Esophagus squamous epithelium (tissue), 5 donors: Measurements from ENCODE around the gene SMYD3. TPM values are rescaled to one million over a fixed set of nuclear protein-coding genes. Genes with fewer than 3 reads are reported as not detected.

Source experiments
- DNase-seq: peaks from one replicate; lab custom pipeline; 2025; lab: John Stamatoyannopoulos, UW
- H3K27ac ChIP-seq, 4 donors: fragments of 200-600 bp; sonication (generic); one replicate each; pipeline ENCODE4 v1.5.1; 2016 to 2019; ENCODE audit warnings: mild to moderate bottlenecking in 1 of 4
- H3K27me3 ChIP-seq, 4 donors: fragments of 200-600 bp; sonication (generic); 1 replicate in 3 of 4; 2 replicates in 1 of 4; pipeline versions ENCODE4 v1.5.1 to v1.6.0; 2017 to 2021; ENCODE audit warnings: antibody characterized with exemption in 1 of 4
- H3K36me3 ChIP-seq, 3 donors: fragments of 200-600 bp; sonication (generic); one replicate each; pipeline ENCODE4 v1.5.1; 2016 to 2019
- H3K4me1 ChIP-seq, 3 donors: fragments of 200-600 bp; sonication (generic); one replicate each; pipeline ENCODE4 v1.5.1; 2017 to 2019
- H3K4me3 ChIP-seq, 4 donors: fragments of 200-600 bp; sonication (generic); 1 replicate in 3 of 4; 2 replicates in 1 of 4; pipeline ENCODE4 v1.5.1; 2016 to 2019; ENCODE audit warnings: mild to moderate bottlenecking in 2 of 4, moderate library complexity in 1 of 4
- H3K9me3 ChIP-seq, 3 donors: fragments of 200-600 bp; sonication (generic); one replicate each; pipeline ENCODE4 v1.5.1; 2016 to 2019
- POLR2A ChIP-seq, 4 donors: fragments of 450-650 bp; IDR thresholded peaks; one replicate each; pipeline ENCODE4 v1.6.1; 2017; ENCODE audit warnings: antibody characterized with exemption in 4 of 4, mild to moderate bottlenecking in 4 of 4, moderate library complexity in 3 of 4
- WGBS, 2 donors: methylation state at CpG; one replicate each; pipeline ENCODE4 v1.1.5; 2018; 5-methylcytosine and 5-hydroxymethylcytosine counted together
- intact Hi-C: fragments of 100-400 bp; cut with DNase I; formaldehyde crosslinking; loops from one replicate; pipeline ENCODE4 v1.15.0; 2022
- total RNA-seq, 4 donors: library from RNA; depleted of rRNA; stranded (reverse); fragments of >200 nt; gene quantifications; one replicate each; pipeline ENCODE4 v1.1.0, GENCODE V29; 2016
- TF ChIP-seq, protein P1 (sequence below), 6 experiments: fragments of 450-650 bp in 4 of 6; fragments of 200-600 bp in 2 of 6; sonication (generic) in 2 of 6; IDR thresholded peaks; one replicate each; pipeline ENCODE4 v1.5.1; 2016 to 2019; ENCODE audit warnings: antibody characterized with exemption in 6 of 6, mild to moderate bottlenecking in 4 of 6, moderate library complexity in 4 of 6
- donor health status: DM: yes; HTN: yes; CAD: no.

Gene SMYD3
- total RNA-seq, 4 donors from 2014 or later = 8.4 to 15.8 (median 11.5) TPM

DNA sequence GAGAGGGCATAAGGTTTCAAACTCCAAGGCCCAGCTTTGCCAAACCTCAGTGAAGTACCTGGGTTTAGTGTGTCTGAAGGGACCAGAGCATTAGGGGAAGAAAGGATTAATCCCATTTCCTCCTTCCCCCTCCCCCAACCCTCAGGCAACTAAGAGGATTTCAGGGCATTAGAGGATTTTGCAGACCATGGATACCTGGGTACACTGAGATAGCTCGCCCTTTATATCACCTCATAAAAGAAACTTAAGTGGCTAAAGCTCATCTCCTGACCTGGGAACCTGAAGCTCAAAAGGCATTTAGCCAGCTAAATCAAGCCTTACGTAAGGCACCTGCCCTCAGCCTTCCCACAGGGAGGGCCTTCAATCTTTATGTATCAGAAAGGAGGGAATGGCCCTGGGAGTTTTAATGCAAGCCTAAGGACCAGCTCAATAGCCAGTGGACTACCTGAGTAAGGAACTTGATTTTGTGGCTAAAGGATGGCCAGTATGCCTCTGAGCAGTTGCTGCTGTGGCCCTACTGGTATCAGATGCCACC is 26.4 kb upstream of the SMYD3 start:
- peaks cover 0 to under 1% (median 0%) of the 10 kb centered on the region in 3 donors for H3K36me3 ChIP-seq
- peaks cover 0 to 10% (median 0%) of the 10 kb centered on the region in 3 donors for H3K4me1 ChIP-seq
- no peak for DNase-seq
- H3K9me3 ChIP-seq = peaks cover 0 to 11% (median 6%) of the 10 kb centered on the region in 3 donors
- no peak for TF ChIP-seq POLR2A (IDR thresholded peaks at IDR 0.05)
- TF ChIP-seq, protein P1, sequence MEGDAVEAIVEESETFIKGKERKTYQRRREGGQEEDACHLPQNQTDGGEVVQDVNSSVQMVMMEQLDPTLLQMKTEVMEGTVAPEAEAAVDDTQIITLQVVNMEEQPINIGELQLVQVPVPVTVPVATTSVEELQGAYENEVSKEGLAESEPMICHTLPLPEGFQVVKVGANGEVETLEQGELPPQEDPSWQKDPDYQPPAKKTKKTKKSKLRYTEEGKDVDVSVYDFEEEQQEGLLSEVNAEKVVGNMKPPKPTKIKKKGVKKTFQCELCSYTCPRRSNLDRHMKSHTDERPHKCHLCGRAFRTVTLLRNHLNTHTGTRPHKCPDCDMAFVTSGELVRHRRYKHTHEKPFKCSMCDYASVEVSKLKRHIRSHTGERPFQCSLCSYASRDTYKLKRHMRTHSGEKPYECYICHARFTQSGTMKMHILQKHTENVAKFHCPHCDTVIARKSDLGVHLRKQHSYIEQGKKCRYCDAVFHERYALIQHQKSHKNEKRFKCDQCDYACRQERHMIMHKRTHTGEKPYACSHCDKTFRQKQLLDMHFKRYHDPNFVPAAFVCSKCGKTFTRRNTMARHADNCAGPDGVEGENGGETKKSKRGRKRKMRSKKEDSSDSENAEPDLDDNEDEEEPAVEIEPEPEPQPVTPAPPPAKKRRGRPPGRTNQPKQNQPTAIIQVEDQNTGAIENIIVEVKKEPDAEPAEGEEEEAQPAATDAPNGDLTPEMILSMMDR (IDR thresholded peaks at IDR 0.05) = no peak
- WGBS, 2 donors = 94 to 100% methylated on average over 1 to 2 of the region's 2 CpGs
- H3K27ac ChIP-seq = no peak overlapping the region
- H3K4me3 ChIP-seq = no peak overlapping the region
- H3K27me3 ChIP-seq = no peaks in the 10 kb centered on the region
- intact Hi-C loops = no loop called here

DNA sequence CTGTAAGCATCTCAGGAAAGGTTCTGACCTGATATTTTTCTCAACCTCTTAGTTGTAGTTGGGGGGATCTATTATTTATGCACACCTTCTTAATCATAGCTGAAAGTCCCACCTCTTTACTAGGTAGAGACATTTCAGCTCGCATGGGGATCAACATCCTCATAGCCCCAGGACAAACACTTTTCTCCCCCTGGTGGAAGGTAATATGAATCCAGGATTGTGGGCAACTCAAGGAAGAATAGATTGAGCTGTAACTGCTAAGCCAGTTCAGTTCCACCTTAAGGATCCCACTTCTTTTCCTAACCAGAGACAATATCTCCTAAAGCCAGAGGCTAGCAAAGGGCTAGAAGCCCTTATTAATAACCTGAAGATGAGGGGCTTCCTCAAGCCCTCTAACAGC is 25.4 kb upstream of the SMYD3 start:
- intact Hi-C loops = no loop called here
- 30 to 75% methylated on average over 1 of the region's 1 CpG for WGBS, 2 donors
- TF ChIP-seq, protein P1 (IDR thresholded peaks at IDR 0.05) = no peak
- no peak for TF ChIP-seq POLR2A (IDR thresholded peaks at IDR 0.05)

DNA sequence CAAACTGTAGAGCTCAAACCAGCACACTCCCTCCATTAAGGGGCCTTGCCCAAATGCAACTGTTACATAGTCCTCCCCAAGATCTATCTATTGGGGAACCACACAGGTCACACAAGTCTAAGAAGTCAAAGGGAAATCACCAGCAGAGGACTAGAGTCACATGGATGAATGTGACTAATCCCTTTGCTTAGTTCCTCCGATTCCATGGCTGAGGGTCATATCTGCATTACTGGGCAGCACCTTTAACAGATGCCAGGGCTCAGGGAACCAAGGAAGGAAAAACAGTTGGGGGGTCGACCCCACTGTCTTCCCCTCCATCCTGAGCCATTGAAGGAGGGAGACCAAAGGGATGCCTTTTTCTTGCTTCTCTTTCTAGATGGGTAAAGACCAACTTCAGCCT is 23.4 kb upstream of the SMYD3 start:
- no peak overlapping the region for H3K4me3 ChIP-seq
- H3K27ac ChIP-seq = no peak overlapping the region
- no peaks in the 10 kb centered on the region for H3K27me3 ChIP-seq
- 46 to 68% methylated on average over 2 of the region's 2 CpGs for WGBS, 2 donors
- TF ChIP-seq, protein P1 (IDR thresholded peaks at IDR 0.05) = no peak
- TF ChIP-seq POLR2A (IDR thresholded peaks at IDR 0.05) = no peak
- H3K4me1 ChIP-seq = no peaks in the 10 kb centered on the region
- intact Hi-C loops = no loop called here
- peaks cover 0 to 11% (median 6%) of the 10 kb centered on the region in 3 donors for H3K9me3 ChIP-seq
- DNase-seq = no peak
- no peaks in the 10 kb centered on the region for H3K36me3 ChIP-seq

More for the DNA sequence above, 25.4 kb upstream of the SMYD3 start:
- no peak for DNase-seq
- peaks cover 0 to 2% (median 0%) of the 10 kb centered on the region in 3 donors for H3K4me1 ChIP-seq
- peaks cover 0 to 11% (median 6%) of the 10 kb centered on the region in 3 donors for H3K9me3 ChIP-seq
- H3K36me3 ChIP-seq = no peaks in the 10 kb centered on the region
- no peaks in the 10 kb centered on the region for H3K27me3 ChIP-seq
- H3K4me3 ChIP-seq = no peak overlapping the region
- no peak overlapping the region for H3K27ac ChIP-seq

DNA sequence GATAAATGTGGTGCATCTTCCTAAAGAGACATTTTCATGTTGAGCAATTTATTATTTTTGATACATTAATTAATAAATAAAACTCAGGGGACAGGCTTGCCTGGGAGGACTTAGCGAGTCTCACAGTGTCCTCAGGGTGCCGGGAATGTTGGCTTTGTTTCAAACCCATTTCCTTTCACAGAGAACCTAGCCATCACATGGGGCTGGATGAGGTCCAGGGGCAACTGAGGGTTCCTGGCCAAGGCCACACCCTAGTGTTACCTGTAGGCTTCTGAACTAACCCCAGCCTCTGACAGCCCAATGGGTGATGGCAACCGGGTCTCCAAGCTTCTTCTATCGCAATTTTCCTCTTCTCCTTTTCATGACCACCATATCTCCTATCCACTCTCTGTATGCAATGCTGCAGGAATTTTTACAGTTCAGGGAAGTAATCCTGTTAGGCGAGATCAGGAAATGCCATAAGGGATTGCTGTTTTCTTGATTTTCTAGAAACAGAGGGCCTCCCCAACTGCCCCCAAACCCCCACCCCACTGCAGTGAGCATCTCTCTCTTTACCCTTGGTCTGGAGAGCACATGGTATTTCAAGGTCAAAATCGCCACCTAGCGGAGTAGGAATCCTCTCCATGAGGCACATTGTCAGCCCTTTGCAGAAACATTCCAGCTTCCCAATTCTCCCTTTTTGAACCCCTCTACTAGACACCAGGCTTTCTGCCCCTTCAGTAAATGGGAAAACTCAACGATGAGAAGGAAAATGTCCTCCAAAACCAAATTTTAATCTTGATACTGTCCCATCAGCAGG is 22.1 kb upstream of the SMYD3 start:
- 59% methylated on average over 6 to 8 of the region's 8 CpGs for WGBS, 2 donors
- no peak for DNase-seq

More for the DNA sequence above, 22.1 kb upstream of the SMYD3 start:
- Histone ChIP-seq H3K36me3 (no peaks in the 10 kb centered on the region), H3K9me3 (peaks cover 0 to 11% (median 6%) of the 10 kb centered on the region in 3 donors), H3K4me1 (no peaks in the 10 kb centered on the region), H3K4me3 (no peak overlapping the region), H3K27ac (no peak overlapping the region), H3K27me3 (no peaks in the 10 kb centered on the region)
- TF ChIP-seq, protein P1 (IDR thresholded peaks at IDR 0.05) = no peak
- TF ChIP-seq POLR2A (IDR thresholded peaks at IDR 0.05) = no peak
- intact Hi-C loops = no loop called here
